Measurements from ENCODE around the gene SLC29A1.

SLC29A1 gene

GRCh38 chr6:44224965-44225305 lies 1.5 kb downstream of the SLC29A1 start:
- no peak for TF ChIP-seq CTCF (IDR thresholded peaks at IDR 0.05; ENCODE audit: poor library complexity, severe bottlenecking)
- DNase-seq (ENCODE audit: low spot score) (no peak), ATAC-seq (ENCODE audit: low read depth) (no peak)
- Histone ChIP-seq H3K4me1 (ENCODE audit: insufficient read depth, poor library complexity, severe bottlenecking) (peaks cover 13% of the 10 kb centered on the region), H3K36me3 (ENCODE audit: low read depth) (peaks cover 7% of the 10 kb centered on the region), H3K27ac (ENCODE audit: poor library complexity, severe bottlenecking) (peak overlapping the region; percentile 56), H3K9me3 (ENCODE audit: severe bottlenecking) (no peaks in the 10 kb centered on the region), H3K27me3 (ENCODE audit: insufficient read depth, poor library complexity, severe bottlenecking) (no peaks in the 10 kb centered on the region), H3K4me3 (ENCODE audit: severe bottlenecking) (no peak overlapping the region)

GRCh38 chr6:44225579-44226325 lies 2.4 kb downstream of the SLC29A1 start:
- Histone ChIP-seq H3K27ac (ENCODE audit: poor library complexity, severe bottlenecking) (no peak overlapping the region), H3K27me3 (ENCODE audit: insufficient read depth, poor library complexity, severe bottlenecking) (no peaks in the 10 kb centered on the region), H3K4me3 (ENCODE audit: severe bottlenecking) (no peak overlapping the region), H3K36me3 (ENCODE audit: low read depth) (peaks cover 10% of the 10 kb centered on the region), H3K4me1 (ENCODE audit: insufficient read depth, poor library complexity, severe bottlenecking) (peaks cover 13% of the 10 kb centered on the region), H3K9me3 (ENCODE audit: severe bottlenecking) (no peaks in the 10 kb centered on the region)
- ATAC-seq (ENCODE audit: low read depth) (no peak), DNase-seq (ENCODE audit: low spot score) (no peak)
- no peak for TF ChIP-seq CTCF (IDR thresholded peaks at IDR 0.05; ENCODE audit: poor library complexity, severe bottlenecking)

DNA sequence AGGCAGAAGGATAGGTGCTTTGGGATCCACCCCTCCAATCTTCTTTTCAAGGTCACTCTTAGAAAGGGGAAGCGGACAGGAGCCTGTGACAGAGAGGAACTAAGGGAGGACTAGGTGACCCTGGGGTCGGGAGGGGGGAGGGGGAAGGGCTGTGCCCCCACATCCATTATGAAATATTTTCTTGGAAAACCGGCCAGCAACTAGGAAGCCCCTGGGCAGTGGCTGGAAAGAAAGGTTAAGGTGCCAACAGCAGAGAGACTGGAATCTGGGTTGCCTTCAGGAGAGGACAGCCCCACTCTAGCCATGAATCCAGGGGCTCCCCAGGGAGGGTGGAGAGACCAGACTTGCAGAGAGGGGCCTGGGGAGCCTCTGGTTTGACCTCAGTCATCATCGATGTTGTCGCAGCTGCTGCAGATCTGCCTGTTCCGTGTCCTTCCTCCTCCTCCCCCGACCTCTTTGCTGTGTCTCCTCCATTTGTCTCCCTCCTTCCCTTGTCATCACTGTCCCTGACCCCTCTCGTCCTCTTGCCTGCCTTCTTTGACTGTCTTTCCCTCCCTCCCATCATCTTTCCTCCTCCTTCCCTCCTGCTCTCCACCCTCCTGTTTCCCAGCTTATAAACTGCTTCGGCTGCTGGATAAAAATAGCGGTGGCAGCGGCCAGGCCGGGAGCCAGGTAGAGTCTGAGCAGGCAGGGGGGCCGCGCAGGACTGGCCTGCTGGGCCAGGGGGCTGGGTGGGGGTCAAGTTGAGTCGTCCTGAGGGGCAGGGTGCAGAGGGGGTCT lies 3.2 kb downstream of the SLC29A1 start:
- Histone ChIP-seq H3K9me3 (ENCODE audit: severe bottlenecking) (no peaks in the 10 kb centered on the region), H3K4me1 (ENCODE audit: insufficient read depth, poor library complexity, severe bottlenecking) (peaks cover 13% of the 10 kb centered on the region), H3K27ac (ENCODE audit: poor library complexity, severe bottlenecking) (no peak overlapping the region), H3K36me3 (ENCODE audit: low read depth) (peaks cover 18% of the 10 kb centered on the region), H3K27me3 (ENCODE audit: insufficient read depth, poor library complexity, severe bottlenecking) (no peaks in the 10 kb centered on the region), H3K4me3 (ENCODE audit: severe bottlenecking) (no peak overlapping the region)
- no peak for TF ChIP-seq CTCF (IDR thresholded peaks at IDR 0.05; ENCODE audit: poor library complexity, severe bottlenecking)
- ATAC-seq (ENCODE audit: low read depth) (no peak), DNase-seq (ENCODE audit: low spot score) (no peak)

DNA sequence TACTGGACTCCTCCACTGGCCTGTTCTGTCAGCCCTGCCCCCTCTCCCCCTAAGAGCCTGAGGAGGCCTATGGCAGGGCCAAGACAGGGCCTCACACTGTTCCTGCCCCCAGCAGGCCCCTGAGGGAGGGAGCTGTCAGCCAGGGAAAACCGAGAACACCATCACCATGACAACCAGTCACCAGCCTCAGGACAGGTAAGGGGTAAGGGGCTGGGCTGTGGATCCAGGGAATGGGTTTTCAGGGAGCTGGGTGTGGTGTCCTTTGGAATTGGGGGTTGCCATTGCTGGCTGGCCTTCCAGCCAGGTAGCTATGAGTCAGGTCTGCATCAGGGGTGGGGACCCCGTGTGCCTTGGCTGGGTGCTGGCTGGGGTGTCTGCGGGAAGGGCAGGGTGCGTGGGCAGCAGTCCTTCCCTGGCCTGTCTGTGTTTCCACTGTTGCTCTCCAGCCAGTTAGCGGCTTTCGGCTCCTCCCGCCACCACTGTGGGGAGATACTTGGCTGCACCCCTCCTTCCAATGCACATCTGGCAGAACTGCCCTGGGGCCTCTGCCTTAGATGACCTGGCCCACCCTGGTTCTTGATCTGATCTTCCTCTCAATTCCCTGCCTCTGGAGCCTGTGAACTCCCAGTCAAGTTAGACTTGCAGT lies 3.9 kb downstream of the SLC29A1 start:
- peaks cover 25% of the 10 kb centered on the region for H3K36me3 ChIP-seq (ENCODE audit: low read depth)
- H3K9me3 ChIP-seq (ENCODE audit: severe bottlenecking), result no peaks in the 10 kb centered on the region
- DNase-seq (ENCODE audit: low spot score), result no peak
- no peak overlapping the region for H3K27ac ChIP-seq (ENCODE audit: poor library complexity, severe bottlenecking)
- no peak for TF ChIP-seq CTCF (IDR thresholded peaks at IDR 0.05; ENCODE audit: poor library complexity, severe bottlenecking)
- H3K4me3 ChIP-seq (ENCODE audit: severe bottlenecking), result no peak overlapping the region
- peaks cover 9% of the 10 kb centered on the region for H3K4me1 ChIP-seq (ENCODE audit: insufficient read depth, poor library complexity, severe bottlenecking)
- no peaks in the 10 kb centered on the region for H3K27me3 ChIP-seq (ENCODE audit: insufficient read depth, poor library complexity, severe bottlenecking)
- no peak for ATAC-seq (ENCODE audit: low read depth)
